ES-I3 (cell line): Measurements from ENCODE around the gene NOL4.

ENCODE experiments used
- H3K36me3 ChIP-seq: 2 replicates; pipeline ENCODE4 v1.6.1; 2013; ENCODE audit warnings: mild to moderate bottlenecking, low read length, control low read depth, moderate library complexity; ENCODE audit not compliant: insufficient read depth
- H3K4me1 ChIP-seq: 2 replicates; pipeline ENCODE4 v1.6.1; 2013; ENCODE audit warnings: mild to moderate bottlenecking, control low read depth, low read length; ENCODE audit not compliant: insufficient read depth
- H3K9ac ChIP-seq: 2 replicates; pipeline ENCODE4 v1.6.1; 2013; ENCODE audit warnings: low read depth, mild to moderate bottlenecking, low read length, moderate library complexity
- H3K9me3 ChIP-seq: 2 replicates; pipeline ENCODE4 v1.6.1; 2013; ENCODE audit warnings: mild to moderate bottlenecking, low read length, moderate library complexity; ENCODE audit not compliant: control insufficient read depth, insufficient read depth

NOL4 gene

GRCh38 chr18:34220081-34220815 is 4.5 kb downstream of the NOL4 start:
- H3K9ac ChIP-seq: no peak overlapping the region
- H3K9me3 ChIP-seq: no peaks in the 10 kb centered on the region
- no peaks in the 10 kb centered on the region; the same call in 1 of the 2 replicates for H3K4me1 ChIP-seq

GRCh38 chr18:34219651-34220050 is 5.1 kb downstream of the NOL4 start:
- Histone ChIP-seq H3K9ac (no peak overlapping the region), H3K9me3 (no peaks in the 10 kb centered on the region)

More at GRCh38 chr18:34220081-34220815, 4.5 kb downstream of the NOL4 start:
- H3K36me3 ChIP-seq: no peaks in the 10 kb centered on the region

GRCh38 chr18:34212511-34212910 is 12.2 kb downstream of the NOL4 start:
- no peaks in the 10 kb centered on the region for H3K9me3 ChIP-seq
- no peaks in the 10 kb centered on the region for H3K36me3 ChIP-seq
- H3K9ac ChIP-seq: no peak overlapping the region
- no peaks in the 10 kb centered on the region for H3K4me1 ChIP-seq

More at GRCh38 chr18:34219651-34220050, 5.1 kb downstream of the NOL4 start:
- Histone ChIP-seq H3K36me3 (no peaks in the 10 kb centered on the region), H3K4me1 (no peaks in the 10 kb centered on the region; the same call in 1 of the 2 replicates)

GRCh38 chr18:34207344-34207851 is 17.3 kb downstream of the NOL4 start:
- H3K4me1 ChIP-seq: no peaks in the 10 kb centered on the region
- no peaks in the 10 kb centered on the region for H3K36me3 ChIP-seq
- H3K9ac ChIP-seq: no peak overlapping the region
- H3K9me3 ChIP-seq: no peaks in the 10 kb centered on the region

GRCh38 chr18:34203866-34204265 is 20.8 kb downstream of the NOL4 start:
- H3K4me1 ChIP-seq: no peaks in the 10 kb centered on the region
- no peaks in the 10 kb centered on the region for H3K9me3 ChIP-seq
- no peaks in the 10 kb centered on the region for H3K36me3 ChIP-seq
- H3K9ac ChIP-seq: no peak overlapping the region

- Histone ChIP-seq H3K36me3 (no peaks in the 10 kb centered on the region), H3K9ac (no peak overlapping the region), H3K4me1 (no peaks in the 10 kb centered on the region), H3K9me3 (no peaks in the 10 kb centered on the region)
Measured at GRCh38 chr18:34196256-34196655, 28.5 kb downstream of the NOL4 start.

GRCh38 chr18:34194239-34194638 is 30.5 kb downstream of the NOL4 start:
- Histone ChIP-seq H3K9ac (no peak overlapping the region), H3K9me3 (no peaks in the 10 kb centered on the region), H3K36me3 (no peaks in the 10 kb centered on the region), H3K4me1 (no peaks in the 10 kb centered on the region)

GRCh38 chr18:34189656-34190435 is 34.9 kb downstream of the NOL4 start:
- Histone ChIP-seq H3K9ac (no peak overlapping the region), H3K36me3 (no peaks in the 10 kb centered on the region), H3K4me1 (no peaks in the 10 kb centered on the region), H3K9me3 (no peaks in the 10 kb centered on the region)
